H1 (cell line): ENCODE measurements around the gene MITF. TPM values are rescaled to one million over a fixed set of nuclear protein-coding genes. Genes with fewer than 3 reads are reported as not detected.

Experiments used
- CTCF ChIA-PET: fragments of 300-600 bp; sonication (Branson Sonifier 250); formaldehyde crosslinking; loops from one replicate; lab custom pipeline; 2021; ENCODE audit not compliant: partially characterized antibody; lab: Charles Lee
- POLR2A ChIA-PET: fragments of 300-600 bp; sonication (Branson Sonifier 250); formaldehyde crosslinking; loops from one replicate; lab custom pipeline; 2021; ENCODE audit warnings: inconsistent platforms; ENCODE audit not compliant: partially characterized antibody; lab: Charles Lee
- DNase-seq, 2 experiments: peaks; one replicate each; pipeline versions ENCODE4 v3.0.0 to v3.0.0-alpha.2; 2010 to 2022; ENCODE audit warnings: low spot score in 2 of 2, low read depth in 1 of 2, mixed read lengths in 1 of 2
- FAIRE-seq: peaks from 2 replicates; lab custom pipeline; 2011; peaks lifted over from hg19 to GRCh38; lab: Jason Lieb, UNC
- H2AFZ ChIP-seq: 2 replicates; pipeline ENCODE4 v1.8.1; 2012; ENCODE audit warnings: low read length, inconsistent platforms
- H2AK5ac ChIP-seq: 2 replicates; pipeline ENCODE4 v1.6.1; 2013; ENCODE audit warnings: low read depth, low read length
- H2BK120ac ChIP-seq: replicated peaks from 2 replicates; pipeline ENCODE3; 2013; ENCODE audit warnings: low read depth, low read length, inconsistent platforms
- H2BK12ac ChIP-seq: 2 replicates; pipeline ENCODE4 v1.6.1; 2013; ENCODE audit warnings: low read depth, low read length
- H2BK15ac ChIP-seq: 2 replicates; pipeline ENCODE4 v1.6.1; 2013; ENCODE audit warnings: low read length
- H2BK20ac ChIP-seq: 2 replicates; pipeline ENCODE4 v1.6.1; 2013; ENCODE audit warnings: low read length
- H2BK5ac ChIP-seq: 2 replicates; pipeline ENCODE4 v1.6.1; 2013; ENCODE audit warnings: low read depth, low read length
- H3K14ac ChIP-seq: 2 replicates; pipeline ENCODE4 v1.6.1; 2013; ENCODE audit warnings: inconsistent platforms; ENCODE audit not compliant: insufficient read length
- H3K18ac ChIP-seq: 2 replicates; pipeline ENCODE4 v1.6.1; 2013; ENCODE audit warnings: low read length; ENCODE audit errors: extremely low read depth
- H3K23ac ChIP-seq: 2 replicates; pipeline ENCODE4 v1.6.1; 2013; ENCODE audit warnings: inconsistent platforms; ENCODE audit not compliant: insufficient read length
- H3K23me2 ChIP-seq: 2 replicates; pipeline ENCODE4 v1.6.1; 2013; ENCODE audit warnings: low read depth, low read length
- H3K27ac ChIP-seq: 2 replicates; pipeline ENCODE4 v1.6.1; 2011; ENCODE audit warnings: low read depth, low read length, inconsistent platforms
- H3K27me3 ChIP-seq, 4 experiments: replicated peaks in 1 of 4; 1 replicate in 1 of 4; 2 replicates in 3 of 4; pipeline versions ENCODE4 v1.6.1 to v1.8.1; 2011 to 2013; ENCODE audit warnings: low read length in 3 of 4, mild to moderate bottlenecking in 3 of 4, inconsistent platforms in 2 of 4, mixed read lengths in 2 of 4, moderate library complexity in 1 of 4; ENCODE audit not compliant: control insufficient read depth in 3 of 4, insufficient read depth in 3 of 4; ENCODE audit errors: extremely low read depth in 1 of 4
- H3K36me3 ChIP-seq, 4 experiments: 2 replicates each; pipeline versions ENCODE4 v1.6.1 to v1.8.1; 2011 to 2013; ENCODE audit warnings: mild to moderate bottlenecking in 4 of 4, low read length in 3 of 4, moderate library complexity in 2 of 4, control low read depth in 1 of 4, inconsistent platforms in 1 of 4; ENCODE audit not compliant: insufficient read depth in 4 of 4, control insufficient read depth in 2 of 4
- H3K4ac ChIP-seq: replicated peaks from 2 replicates; pipeline ENCODE3; 2013; ENCODE audit warnings: low read length, low read depth, mixed read lengths, inconsistent platforms; ENCODE audit not compliant: insufficient read length
- H3K4me1 ChIP-seq, 4 experiments: replicated peaks in 1 of 4; 1 replicate in 1 of 4; 2 replicates in 3 of 4; pipeline versions ENCODE4 v1.6.1 to v1.8.1; 2011 to 2013; ENCODE audit warnings: low read length in 3 of 4, inconsistent platforms in 2 of 4, mixed read lengths in 1 of 4; ENCODE audit not compliant: insufficient read depth in 4 of 4, control insufficient read depth in 3 of 4
- H3K4me2 ChIP-seq, 2 experiments: 2 replicates each; pipeline versions ENCODE4 v1.6.1 to v1.8.1; 2011 to 2013; ENCODE audit warnings: low read depth in 2 of 2, low read length in 2 of 2, control low read depth in 1 of 2, inconsistent platforms in 1 of 2, mild to moderate bottlenecking in 1 of 2; ENCODE audit not compliant: insufficient read depth in 1 of 2
- H3K4me3 ChIP-seq, 4 experiments: fragments of 200-600, 300-600 bp in 1 of 4; sonication (generic), shearing (Covaris generic), sonication (Bioruptor Twin) in 1 of 4; 2 replicates each; pipeline versions ENCODE4 v1.5.1 to v1.8.1; 2011 to 2016; ENCODE audit warnings: low read length in 4 of 4, low read depth in 3 of 4, control low read depth in 2 of 4, inconsistent platforms in 2 of 4, mild to moderate bottlenecking in 2 of 4, mixed read lengths in 1 of 4, moderate library complexity in 1 of 4; ENCODE audit not compliant: insufficient read depth in 2 of 4; ENCODE audit errors: extremely low read depth in 1 of 4
- H3K56ac ChIP-seq: replicated peaks from 2 replicates; pipeline ENCODE3; 2013; ENCODE audit warnings: low read depth, mild to moderate bottlenecking, mixed read lengths, low read length, inconsistent platforms; ENCODE audit not compliant: insufficient read length
- H3K79me1 ChIP-seq: 2 replicates; pipeline ENCODE4 v1.6.1; 2013; ENCODE audit warnings: low read depth, low read length, control low read depth
- H3K79me2 ChIP-seq, 2 experiments: 2 replicates each; pipeline versions ENCODE4 v1.6.1 to v1.8.1; 2012 to 2013; ENCODE audit warnings: low read length in 2 of 2, mild to moderate bottlenecking in 2 of 2, inconsistent platforms in 1 of 2; ENCODE audit not compliant: insufficient read depth in 2 of 2, control insufficient read depth in 1 of 2
- H3K9ac ChIP-seq, 4 experiments: replicated peaks in 1 of 4; 1 replicate in 1 of 4; 2 replicates in 3 of 4; pipeline versions ENCODE4 v1.6.1 to v1.8.1; 2011 to 2013; ENCODE audit warnings: low read depth in 3 of 4, low read length in 3 of 4, control low read depth in 2 of 4, mild to moderate bottlenecking in 2 of 4, moderate library complexity in 2 of 4, inconsistent platforms in 1 of 4; ENCODE audit errors: extremely low read depth in 1 of 4
- H3K9me3 ChIP-seq, 2 experiments: 2 replicates each; pipeline versions ENCODE4 v1.6.1 to v1.8.1; 2012 to 2013; ENCODE audit warnings: mild to moderate bottlenecking in 2 of 2, moderate library complexity in 2 of 2, control low read depth in 1 of 2, inconsistent platforms in 1 of 2, low read depth in 1 of 2, low read length in 1 of 2, mixed read lengths in 1 of 2; ENCODE audit not compliant: insufficient read depth in 2 of 2
- H4K20me1 ChIP-seq, 2 experiments: replicated peaks in 1 of 2; 2 replicates each; pipeline versions ENCODE3 to v1.8.1; 2011 to 2013; ENCODE audit warnings: inconsistent platforms in 2 of 2, low read length in 2 of 2, mild to moderate bottlenecking in 1 of 2; ENCODE audit not compliant: insufficient read depth in 2 of 2, control insufficient read depth in 1 of 2
- H4K5ac ChIP-seq: 2 replicates; pipeline ENCODE4 v1.6.1; 2013; ENCODE audit warnings: low read length, low read depth, mixed read lengths, inconsistent platforms; ENCODE audit not compliant: insufficient read length
- H4K8ac ChIP-seq: 2 replicates; pipeline ENCODE4 v1.8.0; 2013; ENCODE audit warnings: mild to moderate bottlenecking, moderate library complexity, low read length, inconsistent platforms; ENCODE audit not compliant: insufficient read depth; ENCODE audit errors: extremely low read depth
- H4K91ac ChIP-seq: replicated peaks from 2 replicates; pipeline ENCODE3; 2013; ENCODE audit warnings: low read length, mixed read lengths, inconsistent platforms; ENCODE audit not compliant: insufficient read length
- ATF2 ChIP-seq: IDR thresholded peaks from 2 replicates; pipeline ENCODE4 v1.6.1; 2012; ENCODE audit warnings: low read length, inconsistent platforms
- BACH1 ChIP-seq: IDR thresholded peaks from 2 replicates; pipeline ENCODE4 v1.6.1; 2012; ENCODE audit warnings: low read length, improper control_type of control experiment
- BCL11A ChIP-seq, 2 experiments: IDR thresholded peaks; one replicate each; pipeline ENCODE4 v1.6.1; 2011; ENCODE audit warnings: low read depth in 2 of 2, low read length in 2 of 2, mild to moderate bottlenecking in 2 of 2
- CHD1 ChIP-seq: IDR thresholded peaks from 2 replicates; pipeline ENCODE4 v1.6.1; 2012; ENCODE audit warnings: low read depth, low read length, improper control_type of control experiment
- CHD2 ChIP-seq: IDR thresholded peaks from 2 replicates; pipeline ENCODE4 v1.6.1; 2012; ENCODE audit warnings: low read length, improper control_type of control experiment
- EGR1 ChIP-seq: IDR thresholded peaks from 2 replicates; pipeline ENCODE4 v1.6.1; 2011; ENCODE audit warnings: low read depth, low read length, borderline replicate concordance
- RNF2 ChIP-seq: fragments of 200-900, 300-1000 bp; sonication (generic); IDR thresholded peaks from 2 replicates; pipeline ENCODE4 v1.7.1; 2016; ENCODE audit warnings: borderline replicate concordance, low read depth, mild to moderate bottlenecking, antibody characterized with exemption, low read length; ENCODE audit not compliant: poor library complexity, severe bottlenecking; ENCODE audit errors: missing control alignments
- SP1 ChIP-seq: IDR thresholded peaks from 2 replicates; pipeline ENCODE4 v1.6.1; 2011; ENCODE audit warnings: low read depth, low read length
- SP2 ChIP-seq: IDR thresholded peaks from 2 replicates; pipeline ENCODE4 v1.6.1; 2012; ENCODE audit warnings: mild to moderate bottlenecking, low read length, inconsistent platforms
- SUZ12 ChIP-seq: fragments of 200-600 bp; sonication (generic); IDR thresholded peaks from 2 replicates; pipeline ENCODE4 v1.6.1; 2012; ENCODE audit warnings: mild to moderate bottlenecking, inconsistent platforms, low read length, moderate library complexity, mixed read lengths
- TCF12 ChIP-seq: IDR thresholded peaks from 2 replicates; pipeline ENCODE4 v1.6.1; 2011; ENCODE audit warnings: low read depth, mild to moderate bottlenecking, low read length
- ZNF274 ChIP-seq: IDR thresholded peaks from 2 replicates; pipeline ENCODE4 v1.7.0; 2012; ENCODE audit warnings: low read length, borderline replicate concordance; ENCODE audit errors: extremely low read depth
- WGBS, 2 experiments: shearing (Covaris generic) in 1 of 2; methylation state at CpG; one replicate each; pipeline versions ENCODE4 v1.1.6 to v1.1.7; 2013 to 2015; ENCODE audit warnings: low lambda C conversion rate in 2 of 2, mixed read lengths in 2 of 2, inconsistent platforms in 1 of 2, low coverage in 1 of 2, missing lambda C conversion rate in 1 of 2; ENCODE audit not compliant: insufficient replicate concordance in 2 of 2, insufficient coverage in 1 of 2, insufficient read length in 1 of 2; ENCODE audit errors: extremely low coverage in 1 of 2, missing lambda C conversion rate in 1 of 2; 5-methylcytosine and 5-hydroxymethylcytosine counted together
- polyA plus RNA-seq, 7 experiments: library from polyadenylated mRNA; depleted of rRNA in 3 of 7; stranded (reverse) in 5 of 7; unstranded in 2 of 7; fragments of >200 nt in 5 of 7; fragments of 200-250 nt in 2 of 7; gene quantifications; 1 replicate in 5 of 7; 2 replicates in 1 of 7; 4 replicates in 1 of 7; pipeline versions ENCODE4 v1.2.1 to v1.2.3, GENCODE V29; 2011 to 2013; ENCODE audit warnings: missing spikeins in 2 of 7, mixed read lengths in 2 of 7
- total RNA-seq: library from RNA; stranded (reverse); fragmentation: NEBNext Ultra II Directional; extraction: Animal tissue kit (Norgen Biotek cat#: 25700); gene quantifications from 2 replicates; pipeline ENCODE4 v1.2.1, GENCODE V29; 2021

The MITF gene
- total and polyA plus RNA-seq, 2 of the 8 experiments (the other 6 are each of a cell fraction or from before 2014, with no cell fraction given) = 0.53 to 1.4 TPM

DNA sequence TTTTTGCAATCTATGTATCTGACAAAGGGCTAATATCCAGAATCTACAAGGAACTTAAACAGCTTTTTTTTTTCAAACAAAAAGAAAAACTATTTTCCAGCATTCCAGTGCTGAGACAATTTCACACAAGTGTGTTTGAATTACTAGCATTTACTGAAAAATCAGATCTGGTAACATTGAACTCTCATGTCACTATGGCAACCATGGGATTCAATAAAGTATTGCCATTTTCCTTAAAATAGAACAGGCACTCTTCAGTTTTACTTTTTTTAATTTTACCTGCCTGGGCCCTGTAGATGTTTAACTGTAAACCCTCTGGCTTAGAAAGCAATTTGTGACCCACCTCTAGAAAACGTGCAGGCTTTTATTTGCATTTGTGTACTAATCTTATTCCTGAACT is 105.4 kb downstream of the MITF start:
- no peaks in the 10 kb centered on the region for H3K9me3 ChIP-seq
- H3K4ac ChIP-seq = no peak overlapping the region
- H4K5ac ChIP-seq = no peak overlapping the region
- H4K8ac ChIP-seq = no peak overlapping the region
- H2BK120ac ChIP-seq = no peak overlapping the region
- H3K4me3 ChIP-seq = no peak overlapping the region
- H4K91ac ChIP-seq = no peak overlapping the region
- ChIA-PET POLR2A (interaction anchor here (0.6 kb wide), 1 partner anchor 33 kb away, joined by 3 read pairs; no protein-coding TSS in a partner anchor), CTCF (no interaction called here)
- no peaks in the 10 kb centered on the region for H3K79me2 ChIP-seq
- H3K23ac ChIP-seq = no peak overlapping the region
- no peak for TF ChIP-seq SP2
- TF ChIP-seq ZNF274 = no peak
- TF ChIP-seq SP1 = no peak
- TF ChIP-seq RNF2 = no peak
- TF ChIP-seq TCF12 = no peak
- no peak for TF ChIP-seq SUZ12
- no peak for TF ChIP-seq BACH1
- no peak for TF ChIP-seq EGR1
- no peak for TF ChIP-seq CHD1
- no peak for TF ChIP-seq ATF2
- TF ChIP-seq CHD2 = no peak
- TF ChIP-seq BCL11A (IDR thresholded peaks at IDR 0.05; ENCODE audit: low read depth in 2 of 2, low read length in 2 of 2) = no peak
- no peak overlapping the region for H3K14ac ChIP-seq
- H4K20me1 ChIP-seq = no peaks in the 10 kb centered on the region
- H2BK12ac ChIP-seq = no peak overlapping the region
- no peak overlapping the region for H2BK20ac ChIP-seq
- no peaks in the 10 kb centered on the region for H3K79me1 ChIP-seq
- FAIRE-seq (no peak), DNase-seq (no peak)
- H2AK5ac ChIP-seq = no peak overlapping the region
- no peak overlapping the region for H3K56ac ChIP-seq
- no peak overlapping the region for H3K9ac ChIP-seq
- no peaks in the 10 kb centered on the region for H3K23me2 ChIP-seq
- H3K36me3 ChIP-seq = no peaks in the 10 kb centered on the region
- H3K4me2 ChIP-seq = no peak overlapping the region
- no peaks in the 10 kb centered on the region for H3K27me3 ChIP-seq
- H3K4me1 ChIP-seq = no peaks in the 10 kb centered on the region
- no peak overlapping the region for H3K27ac ChIP-seq
- H2BK5ac ChIP-seq = no peak overlapping the region
- no peak overlapping the region for H2AFZ ChIP-seq
- H2BK15ac ChIP-seq = no peak overlapping the region
- WGBS, 2 experiments = 80% methylated on average over 1 of the region's 1 CpG; no CpG with 5 or more reads in 1 of the 2 experiments
- no peak overlapping the region for H3K18ac ChIP-seq
